Endothelial cell of umbilical vein (primary cell): ENCODE data around the gene ASB1. TPM values are rescaled to one million over a fixed set of nuclear protein-coding genes. Genes with fewer than 3 reads are reported as not detected.
A peak's percentile ranks its signal among the peaks of the same experiment; 100 is the strongest.

ENCODE experiments used
- BruUV-seq: library from RNA; stranded (reverse); fragments of 400-500 nt; replicated peaks from 2 replicates; lab custom pipeline; 2021; lab: Mats Ljungman, UMichigan
- CTCF ChIA-PET: fragments of 300-600, 350-600 bp; sonication (Branson Sonifier 250); formaldehyde crosslinking; loops from one replicate; lab custom pipeline; 2021; ENCODE audit warnings: antibody characterized with exemption, inconsistent platforms; lab: Charles Lee
- POLR2A ChIA-PET: fragments of 300-600, 350-600 bp; sonication (Branson Sonifier 250); formaldehyde crosslinking; loops from one replicate; lab custom pipeline; 2021; ENCODE audit warnings: antibody characterized with exemption, inconsistent platforms; lab: Charles Lee
- DNase-seq: peaks from one replicate; pipeline ENCODE4 v3.0.0-alpha.2; 2011; ENCODE audit warnings: low read depth, low spot score
- FAIRE-seq: peaks from 2 replicates; lab custom pipeline; 2011; peaks lifted over from hg19 to GRCh38; lab: Jason Lieb, UNC
- H2AFZ ChIP-seq: 2 replicates; pipeline ENCODE4 v1.6.0; 2012; ENCODE audit warnings: low read depth, low read length, control low read depth, inconsistent platforms
- H3K27ac ChIP-seq: 2 replicates; pipeline ENCODE4 v1.5.1; 2011; ENCODE audit warnings: low read depth, mild to moderate bottlenecking, control low read depth, low read length, moderate library complexity; ENCODE audit not compliant: insufficient read depth
- H3K27me3 ChIP-seq, 2 experiments: 2 replicates each; pipeline versions ENCODE4 v1.6.0 to v1.6.1; 2011; ENCODE audit warnings: low read length in 2 of 2, mixed read lengths in 1 of 2; ENCODE audit not compliant: control insufficient read depth in 2 of 2, insufficient read depth in 2 of 2
- H3K36me3 ChIP-seq, 2 experiments: 2 replicates in 1 of 2; 3 replicates in 1 of 2; pipeline ENCODE4 v1.5.1; 2011; ENCODE audit warnings: low read length in 2 of 2, mild to moderate bottlenecking in 1 of 2, moderate library complexity in 1 of 2; ENCODE audit not compliant: control insufficient read depth in 2 of 2, insufficient read depth in 2 of 2; ENCODE audit errors: extremely low read depth in 1 of 2
- H3K4me1 ChIP-seq: 3 replicates; pipeline ENCODE4 v1.5.1; 2011; ENCODE audit warnings: mild to moderate bottlenecking, low read length; ENCODE audit not compliant: control insufficient read depth, insufficient read depth; ENCODE audit errors: extremely low read depth
- H3K4me2 ChIP-seq: 2 replicates; pipeline ENCODE4 v1.6.1; 2011; ENCODE audit warnings: low read length, control low read depth, mixed read lengths; ENCODE audit not compliant: insufficient read depth
- H3K4me3 ChIP-seq, 3 experiments: fragments of 200-600 bp in 1 of 3; sonication (generic), shearing (Covaris generic) in 1 of 3; replicated peaks in 1 of 3; 2 replicates each; pipeline ENCODE4 v1.5.1; 2011 to 2016; ENCODE audit warnings: control low read depth in 3 of 3, low read length in 3 of 3, mild to moderate bottlenecking in 2 of 3, inconsistent platforms in 1 of 3, low read depth in 1 of 3, moderate library complexity in 1 of 3; ENCODE audit not compliant: insufficient read depth in 1 of 3
- H3K79me2 ChIP-seq: 2 replicates; pipeline ENCODE4 v1.6.0; 2012; ENCODE audit warnings: low read length, inconsistent platforms; ENCODE audit not compliant: control insufficient read depth, insufficient read depth
- H3K9ac ChIP-seq: replicated peaks from 2 replicates; pipeline ENCODE3; 2011; ENCODE audit warnings: low read length, control low read depth; ENCODE audit not compliant: insufficient read depth; ENCODE audit errors: extremely low read depth
- H3K9me1 ChIP-seq: replicated peaks from 3 replicates; pipeline ENCODE4 v1.6.0; 2011; ENCODE audit warnings: mild to moderate bottlenecking, low read length; ENCODE audit not compliant: control insufficient read depth, insufficient read depth; ENCODE audit errors: extremely low read depth
- H3K9me3 ChIP-seq: replicated peaks from 2 replicates; pipeline ENCODE4 v1.5.1; 2012; ENCODE audit warnings: low read length, inconsistent platforms; ENCODE audit not compliant: control insufficient read depth, insufficient read depth
- H4K20me1 ChIP-seq: replicated peaks from 2 replicates; pipeline ENCODE3; 2011; ENCODE audit warnings: mild to moderate bottlenecking, low read length; ENCODE audit not compliant: control insufficient read depth, insufficient read depth; ENCODE audit errors: extremely low read depth
- CTCF ChIP-seq, 2 donors: IDR thresholded peaks; 1 replicate in 1 of 2; 2 replicates in 1 of 2; pipeline ENCODE4 v1.5.1; 2011; ENCODE audit warnings: low read length in 2 of 2, mild to moderate bottlenecking in 2 of 2, moderate library complexity in 2 of 2, control low read depth in 1 of 2, inconsistent platforms in 1 of 2, low read depth in 1 of 2; ENCODE audit not compliant: insufficient read depth in 1 of 2; ENCODE audit errors: extremely low read depth in 1 of 2
- EZH2 ChIP-seq: IDR thresholded peaks from 2 replicates; pipeline ENCODE4 v1.6.1; 2012; ENCODE audit warnings: borderline replicate concordance, low read depth, mild to moderate bottlenecking, moderate library complexity, low read length, inconsistent platforms; ENCODE audit not compliant: severe bottlenecking
- FOS ChIP-seq: IDR thresholded peaks from 2 replicates; pipeline ENCODE4 v1.6.1; 2011; ENCODE audit warnings: mild to moderate bottlenecking, low read length, moderate library complexity, borderline replicate concordance; ENCODE audit not compliant: insufficient read depth
- GATA2 ChIP-seq: IDR thresholded peaks from 2 replicates; pipeline ENCODE4 v1.7.0; 2011; ENCODE audit warnings: low read depth, mild to moderate bottlenecking, moderate library complexity, mixed read lengths, low read length; ENCODE audit not compliant: insufficient read length, insufficient read depth
- JUN ChIP-seq: IDR thresholded peaks from 2 replicates; pipeline ENCODE4 v1.6.1; 2011; ENCODE audit warnings: borderline replicate concordance, low read depth; ENCODE audit not compliant: insufficient read length, insufficient read depth
- MAX ChIP-seq: IDR thresholded peaks from 2 replicates; pipeline ENCODE4 v1.6.1; 2011; ENCODE audit not compliant: insufficient read depth, insufficient read length
- MYC ChIP-seq: IDR thresholded peaks from one replicate; pipeline ENCODE4 v1.6.1; 2011; ENCODE audit warnings: mild to moderate bottlenecking, low read depth, low read length
- POLR2A ChIP-seq: IDR thresholded peaks from 2 replicates; pipeline ENCODE4 v1.6.1; 2012; ENCODE audit warnings: low read depth, mild to moderate bottlenecking, control low read depth, low read length
- POLR2AphosphoS5 ChIP-seq: IDR thresholded peaks from 2 replicates; pipeline ENCODE4 v1.6.1; 2012; ENCODE audit warnings: low read depth, mild to moderate bottlenecking, control low read depth, low read length, moderate library complexity; ENCODE audit not compliant: insufficient read depth
- dilution Hi-C: fragments of 300-500 bp; cut with MboI; formaldehyde crosslinking; loops from one replicate; pipeline ENCODE4 v1.15.0; 2019; ENCODE audit warnings: low sequenced_read_pairs; ENCODE audit not compliant: extremely low pct_ligation_motif_present
- intact Hi-C: fragments of 100-400 bp; cut with micrococcal nuclease; formaldehyde crosslinking; loops from one replicate; pipeline ENCODE4 v1.10.0; 2022
- polyA plus RNA-seq, 4 experiments: library from polyadenylated mRNA; depleted of rRNA in 3 of 4; stranded (reverse) in 3 of 4; unstranded in 1 of 4; fragments of >200 nt; gene quantifications; 2 replicates each; pipeline versions ENCODE4 v1.2.1 to v1.2.3, GENCODE V29; 2011 to 2012; ENCODE audit warnings: missing spikeins in 1 of 4
- total RNA-seq: library from RNA; stranded (reverse); gene quantifications from 2 replicates; pipeline ENCODE4 v1.2.3, GENCODE V29; 2021

The ASB1 gene
- total and polyA plus RNA-seq, 2 donors (not counting 3 experiments of a cell fraction or from before 2014, with no cell fraction given), result 12.3 to 16.2 TPM

GRCh38 chr2:238439917-238440316 is 13.2 kb downstream of the ASB1 start:
- Histone ChIP-seq H3K27me3 (no peaks in the 10 kb centered on the region), H3K4me2 (no peak overlapping the region), H2AFZ (no peak overlapping the region), H3K4me1 (peaks cover 10% of the 10 kb centered on the region), H3K9ac (peak overlapping the region; percentile 34), H4K20me1 (no peaks in the 10 kb centered on the region), H3K9me1 (no peaks in the 10 kb centered on the region), H3K36me3 (peaks cover 0 to 3% of the 10 kb centered on the region in 2 experiments), H3K9me3 (no peaks in the 10 kb centered on the region), H3K4me3 (no peak overlapping the region), H3K27ac (peak overlapping the region; percentile 60), H3K79me2 (peaks cover 51% of the 10 kb centered on the region)
- intact Hi-C loops, result no loop called here
- TSS peak; percentile 45 for BruUV-seq
- ChIA-PET POLR2A (no interaction called here), CTCF (interaction anchor here (1.0 kb wide), 2 partner anchors 69 to 82 kb away, joined by 3 to 4 read pairs; no protein-coding TSS in a partner anchor)
- FAIRE-seq (no peak), DNase-seq (no peak)
- no peak for TF ChIP-seq EZH2
- TF ChIP-seq GATA2, result no peak
- dilution Hi-C loops, result no loop called here

- TF ChIP-seq GATA2 (no peak), MAX (no peak), POLR2AphosphoS5 (no peak), MYC (no peak), JUN (no peak), CTCF (IDR thresholded peaks at IDR 0.05; ENCODE audit: extremely low read depth in 1 of 2, insufficient read depth in 1 of 2, low read depth in 1 of 2, low read length in 2 of 2) (no peak), POLR2A (no peak), FOS (no peak), EZH2 (no peak)
- intact Hi-C loops (no loop called here), dilution Hi-C loops (no loop called here)
- H4K20me1 ChIP-seq, result no peaks in the 10 kb centered on the region
- FAIRE-seq, result no peak
- peaks cover 10% of the 10 kb centered on the region for H3K4me1 ChIP-seq
- peaks cover 47% of the 10 kb centered on the region for H3K79me2 ChIP-seq
- CTCF ChIA-PET, result interaction anchor here (1.0 kb wide), 1 partner anchor 83 kb away, joined by 3 read pairs; no protein-coding TSS in a partner anchor
- H3K9ac ChIP-seq, result no peak overlapping the region
- H2AFZ ChIP-seq, result no peak overlapping the region
- H3K36me3 ChIP-seq, result peaks cover 0 to 3% of the 10 kb centered on the region in 2 experiments
- no peaks in the 10 kb centered on the region for H3K27me3 ChIP-seq
- H3K27ac ChIP-seq, result peak overlapping the region; percentile 60
- H3K9me3 ChIP-seq, result no peaks in the 10 kb centered on the region
- no TSS peak for BruUV-seq
- DNase-seq, result no peak
- POLR2A ChIA-PET, result no interaction called here
- no peaks in the 10 kb centered on the region for H3K9me1 ChIP-seq
- H3K4me3 ChIP-seq, result no peak overlapping the region
- H3K4me2 ChIP-seq, result no peak overlapping the region
Observed at GRCh38 chr2:238440331-238440730, 13.6 kb downstream of the ASB1 start.
